Endometrium (tissue), 2 donors: Measurements from ENCODE around the gene ERI3.

Source experiments
- FAIRE-seq: peaks from 2 replicates; lab custom pipeline; 2012; peaks lifted over from hg19 to GRCh38; lab: Jason Lieb, UNC
- donor health status: control.
- donor health status: control.

Gene ERI3

DNA sequence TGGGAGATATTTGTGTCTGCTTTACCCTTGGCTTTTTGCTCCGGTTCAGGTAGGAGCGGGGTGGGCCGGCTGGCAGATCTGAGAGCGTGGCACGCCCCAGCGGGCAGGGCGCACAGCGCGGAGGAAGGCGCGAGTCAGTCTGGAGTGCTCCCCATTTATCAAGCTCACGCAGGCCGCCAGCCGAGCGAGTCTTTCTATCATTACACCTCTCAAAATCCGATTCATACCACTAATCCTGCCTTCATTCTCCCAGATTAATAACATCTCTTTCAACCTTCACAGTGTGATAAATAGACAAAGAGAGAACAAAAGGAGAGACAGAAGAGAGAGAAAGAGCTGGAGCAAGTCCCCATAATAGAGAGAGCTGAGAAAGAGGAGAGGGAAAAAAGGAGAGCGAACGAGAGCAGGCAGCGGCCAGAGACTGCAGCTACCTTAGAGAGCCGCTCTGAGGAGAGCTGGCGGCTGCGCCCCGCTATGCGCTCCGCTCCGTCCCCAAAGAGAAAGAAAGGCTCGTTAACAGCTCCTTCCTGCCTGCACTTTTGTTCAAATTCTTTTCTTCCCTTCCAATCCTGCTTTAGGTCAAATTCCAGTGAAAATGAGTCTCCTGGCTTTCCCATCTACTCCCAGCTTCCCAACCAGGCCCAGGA is 93.8 kb downstream of the ERI3 start:
- no peak for FAIRE-seq

DNA sequence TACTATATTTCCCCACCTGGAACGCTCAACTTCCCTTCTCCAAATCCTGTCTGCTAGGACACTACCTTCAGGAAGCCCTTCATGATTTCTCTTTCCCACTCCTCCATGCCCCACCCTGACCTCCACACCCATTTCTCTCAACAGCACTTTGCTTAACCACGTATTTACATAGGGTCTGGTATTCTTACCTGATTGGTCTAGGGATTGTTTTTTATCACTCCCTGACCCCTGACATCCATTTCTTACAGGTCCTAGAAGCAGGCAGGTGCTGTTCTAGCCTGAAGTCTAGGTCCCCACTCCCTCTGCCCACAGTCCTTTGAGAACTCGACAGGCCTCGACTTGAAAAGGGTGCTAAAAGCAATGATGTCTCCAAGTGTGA is 94.3 kb downstream of the ERI3 start:
- FAIRE-seq, result no peak

DNA sequence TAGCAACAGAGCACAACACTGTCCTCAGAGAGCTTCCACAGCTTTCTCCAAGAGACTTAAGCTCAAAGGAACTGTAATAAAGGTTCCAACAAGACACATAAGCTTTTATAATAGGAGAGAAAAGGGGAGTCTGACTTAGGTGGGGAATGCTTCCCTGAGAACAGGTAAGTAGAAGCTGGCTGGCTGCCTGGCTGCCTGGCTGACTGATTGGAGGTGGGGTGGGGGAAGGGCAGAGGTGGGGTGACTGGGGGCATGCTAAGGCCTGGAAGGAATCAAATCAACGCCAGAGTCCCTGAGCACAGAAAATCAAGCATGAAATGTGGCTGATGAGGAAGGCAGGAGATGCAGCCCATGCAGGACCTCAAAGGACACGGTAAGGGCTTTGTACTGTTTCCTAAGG is 96.0 kb downstream of the ERI3 start:
- no peak for FAIRE-seq

DNA sequence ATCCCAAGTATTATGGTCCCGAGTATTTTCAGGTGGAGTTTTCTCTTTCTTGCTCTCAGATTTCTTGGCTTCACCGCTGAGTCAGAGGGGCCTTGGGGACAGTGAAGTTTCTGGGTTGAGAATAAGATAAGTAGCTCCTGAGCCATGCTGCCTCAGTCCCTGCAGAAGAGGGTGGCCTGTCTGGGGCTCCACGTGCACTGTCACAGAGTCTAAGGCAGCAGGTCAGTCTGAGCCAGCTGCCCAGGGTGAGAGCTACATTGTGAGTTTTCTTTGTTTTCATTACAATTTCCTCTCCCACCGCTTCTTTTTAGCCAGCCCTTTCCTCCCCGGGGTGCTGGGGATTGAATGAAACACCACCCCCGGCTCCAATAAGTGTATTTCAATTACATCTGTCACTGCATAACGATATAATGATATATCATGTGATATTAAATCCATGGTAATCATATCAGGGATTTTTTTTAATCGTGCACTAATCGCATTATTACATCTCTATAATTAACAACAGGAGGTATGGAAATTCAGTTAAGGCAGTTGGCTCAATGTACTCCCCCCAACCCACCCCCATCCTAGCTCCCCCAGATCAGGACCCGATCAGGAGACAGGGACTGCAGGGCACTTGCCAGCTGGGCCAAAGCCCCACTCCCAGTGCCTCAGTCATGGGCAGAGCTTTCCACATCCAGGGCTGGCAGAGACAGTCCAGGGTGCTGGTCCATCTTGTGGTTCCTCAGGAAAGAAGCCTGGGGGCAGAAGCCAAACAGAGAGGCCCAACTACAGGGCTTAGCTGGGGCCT is 98.1 kb downstream of the ERI3 start:
- FAIRE-seq, result no peak

DNA sequence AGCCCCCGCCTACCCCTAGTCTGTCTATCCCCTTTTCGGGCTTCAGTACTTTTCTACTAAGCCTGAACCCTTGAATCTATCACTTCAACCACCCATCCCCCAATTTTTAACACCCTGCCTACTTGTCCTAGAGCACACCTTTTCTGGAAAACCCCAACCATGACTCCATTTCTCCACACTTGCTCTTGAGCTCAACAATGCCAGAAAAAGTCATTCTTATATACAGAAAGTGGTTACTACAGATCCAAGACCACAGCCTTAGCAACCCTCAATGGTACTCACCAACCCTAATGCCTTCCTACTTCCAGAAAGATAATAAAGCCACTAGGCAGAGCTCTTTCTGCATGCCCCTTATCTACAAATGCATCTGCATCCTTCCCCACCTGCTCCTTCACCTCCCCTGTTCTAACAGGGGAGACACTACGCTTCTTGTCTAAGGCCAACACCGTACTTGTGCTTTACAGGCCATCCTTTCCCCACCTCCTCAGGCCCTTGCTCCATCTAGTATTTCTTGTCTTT is 100.6 kb downstream of the ERI3 start:
- no peak for FAIRE-seq

DNA sequence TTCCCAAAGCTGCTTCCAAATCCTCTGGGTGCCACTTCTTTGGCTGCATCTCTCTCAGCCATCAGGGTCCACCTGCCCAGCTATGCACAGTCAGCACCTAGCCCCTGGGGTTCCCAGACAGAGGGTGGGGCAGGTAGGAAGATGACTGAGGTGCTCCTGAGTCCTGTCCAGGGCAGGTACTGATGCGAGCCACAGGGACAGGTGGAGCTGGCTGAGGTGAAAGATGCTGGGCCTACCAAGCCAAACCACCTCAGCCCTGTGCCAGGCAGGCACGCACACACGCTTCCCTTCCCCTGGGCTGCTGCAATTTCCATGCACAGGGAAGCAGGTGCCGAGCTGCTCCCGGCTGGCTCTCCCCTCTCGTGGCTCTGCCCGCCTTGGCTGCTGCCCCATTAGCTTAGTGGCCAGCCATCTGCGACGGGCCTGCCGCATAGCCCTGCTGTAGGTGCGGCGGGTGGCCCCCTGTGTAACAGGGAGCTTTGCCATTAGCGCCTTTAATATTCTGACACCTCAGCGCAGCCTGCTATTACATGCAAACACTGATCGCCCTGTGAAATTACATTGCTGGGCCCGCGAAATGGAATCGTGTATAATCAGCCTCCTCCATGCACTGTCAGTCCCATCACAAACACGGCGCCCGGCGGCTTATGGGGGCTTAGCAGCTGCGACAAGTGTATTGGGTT is 102.9 kb downstream of the ERI3 start:
- no peak for FAIRE-seq

DNA sequence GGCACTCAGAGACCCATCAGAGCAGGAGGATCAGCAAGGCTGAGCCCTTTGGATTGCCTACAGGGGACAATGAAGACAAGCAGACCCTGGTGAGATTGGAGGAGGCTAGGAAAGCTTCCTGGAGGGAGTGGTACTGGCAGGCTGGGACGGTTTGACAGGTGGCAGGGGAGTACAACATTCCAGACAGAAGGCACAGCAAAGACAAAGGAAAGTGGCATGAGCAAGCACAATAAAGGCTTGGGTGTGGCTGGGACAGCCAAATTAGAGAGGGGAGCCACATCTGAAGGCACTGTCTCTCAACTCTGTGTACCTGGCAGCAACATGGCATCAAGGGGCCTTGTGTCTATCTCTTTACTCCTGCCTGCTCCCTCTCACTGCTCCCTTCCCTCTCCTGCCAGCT is 103.6 kb downstream of the ERI3 start:
- no peak for FAIRE-seq

DNA sequence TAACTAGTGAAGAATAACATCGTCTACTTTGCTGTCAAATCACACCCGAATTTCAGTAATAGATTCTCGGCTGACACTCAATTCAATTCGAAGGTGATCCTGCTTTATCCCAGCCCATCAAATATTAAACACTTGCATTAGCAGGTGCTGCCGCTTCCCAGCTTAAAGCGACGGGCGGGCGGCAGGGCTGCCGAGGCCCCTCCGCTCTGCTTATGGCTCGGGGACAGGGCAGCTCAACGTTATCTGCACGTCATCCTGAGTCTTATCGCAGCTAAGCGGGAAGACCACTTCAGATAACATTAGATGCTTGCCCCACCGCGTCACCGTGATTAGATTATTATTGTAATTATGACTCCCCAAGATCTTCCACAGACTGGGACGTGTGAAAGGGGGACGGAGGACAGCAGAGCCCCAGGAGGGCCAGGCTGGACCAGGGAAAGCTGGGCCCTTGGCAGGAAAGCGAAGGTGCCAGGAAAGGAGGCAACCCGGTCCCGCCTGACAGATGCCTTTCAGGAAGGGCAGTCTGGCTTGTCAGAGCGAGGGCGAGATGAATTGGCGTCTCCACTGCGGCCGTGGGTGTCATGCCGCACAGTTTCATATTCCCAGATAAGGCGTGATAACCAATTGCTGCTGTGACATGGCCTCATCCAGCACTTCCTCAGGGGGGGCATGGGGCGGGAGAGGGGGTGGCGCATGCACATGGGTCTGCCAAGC is 104.8 kb downstream of the ERI3 start:
- no peak for FAIRE-seq

DNA sequence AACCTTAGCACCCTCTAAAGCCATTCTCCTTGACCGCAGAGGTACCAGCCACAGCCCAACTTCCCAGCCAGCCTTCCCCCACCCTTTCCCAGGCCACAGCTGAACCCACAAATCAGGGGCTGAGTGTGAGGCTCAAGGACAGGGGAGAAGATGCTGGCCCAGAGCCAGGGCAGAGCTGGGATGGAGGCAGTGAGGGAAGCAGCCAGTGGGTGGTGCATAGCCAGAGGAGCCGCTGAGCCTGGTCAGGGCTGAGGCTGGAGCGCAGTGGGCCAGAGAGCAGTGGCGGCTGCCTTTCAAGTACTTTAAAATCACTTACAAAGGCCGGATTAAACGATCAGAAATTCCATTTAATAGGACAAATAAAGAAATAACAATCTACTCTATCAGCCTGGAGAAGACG is 105.5 kb downstream of the ERI3 start:
- FAIRE-seq, result no peak

DNA sequence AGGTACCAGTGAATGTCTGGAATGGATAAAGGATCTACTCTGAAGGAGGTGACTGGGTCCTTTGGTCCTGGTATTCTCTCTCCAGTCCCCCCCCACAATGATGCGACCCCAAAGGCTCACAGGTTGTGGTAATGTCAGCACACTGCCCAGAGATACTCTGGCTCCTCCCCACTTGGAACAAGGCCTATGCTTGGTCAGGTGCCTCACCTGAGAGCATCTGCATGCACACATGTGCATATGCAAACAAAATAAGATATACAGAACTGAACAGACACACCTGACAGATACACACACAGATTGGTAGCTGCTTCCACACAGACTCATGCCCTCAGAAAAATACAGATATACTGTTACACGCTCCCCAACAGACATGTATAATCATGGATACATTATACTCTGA is 108.3 kb downstream of the ERI3 start:
- FAIRE-seq, result no peak

DNA sequence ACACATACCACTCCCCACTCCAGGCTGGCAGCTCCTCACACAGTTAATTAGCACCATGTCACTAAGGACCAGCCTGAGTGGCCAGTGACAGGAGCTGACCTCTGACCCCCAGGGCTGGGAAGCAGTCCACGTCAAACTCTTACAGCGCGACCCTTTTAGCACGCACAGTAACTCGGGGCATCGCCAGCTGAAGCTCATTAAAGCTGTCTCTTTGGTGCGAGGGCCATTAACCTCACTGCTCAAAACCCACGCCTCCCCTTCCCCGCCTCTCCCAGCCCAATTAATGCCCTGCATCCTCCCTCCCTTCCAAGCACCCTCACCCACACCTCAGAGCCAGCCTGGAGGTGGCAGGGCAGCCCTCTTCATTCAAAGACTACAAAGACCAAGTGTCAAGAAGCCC is 110.1 kb downstream of the ERI3 start:
- no peak for FAIRE-seq

DNA sequence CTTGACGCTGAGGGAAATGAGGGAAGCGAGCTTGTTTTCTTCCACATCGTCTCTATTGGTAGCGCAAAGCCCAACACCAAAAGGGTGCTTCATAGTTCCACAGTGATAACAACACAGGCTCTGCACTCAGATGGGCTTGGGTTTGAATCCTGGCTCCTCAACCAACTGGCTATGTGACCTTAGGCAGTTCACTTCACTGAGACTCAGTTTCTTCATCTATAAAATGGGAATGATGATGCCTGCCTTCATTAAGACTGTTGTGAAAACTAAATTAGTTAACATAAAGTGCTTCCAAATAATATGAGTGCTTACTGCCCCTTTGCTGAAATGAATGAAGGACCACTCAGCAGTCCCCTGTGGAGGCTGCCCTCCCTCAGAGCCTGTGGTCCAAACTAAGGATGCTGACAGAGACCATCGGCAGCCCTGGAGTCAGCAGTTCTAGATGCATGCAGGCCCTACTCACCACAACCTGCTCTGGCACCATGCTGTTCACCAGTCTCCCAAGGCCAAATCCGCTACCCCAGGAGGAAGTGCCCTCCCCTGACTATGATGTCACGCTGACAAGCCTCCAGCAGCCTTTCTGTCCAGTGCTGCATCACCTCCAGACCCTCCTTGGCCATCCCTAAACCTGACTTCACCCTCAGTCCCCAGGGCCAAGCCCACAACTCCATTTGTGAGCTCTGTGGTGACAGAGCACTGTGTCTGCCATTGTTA is 111.1 kb downstream of the ERI3 start:
- FAIRE-seq, result no peak

DNA sequence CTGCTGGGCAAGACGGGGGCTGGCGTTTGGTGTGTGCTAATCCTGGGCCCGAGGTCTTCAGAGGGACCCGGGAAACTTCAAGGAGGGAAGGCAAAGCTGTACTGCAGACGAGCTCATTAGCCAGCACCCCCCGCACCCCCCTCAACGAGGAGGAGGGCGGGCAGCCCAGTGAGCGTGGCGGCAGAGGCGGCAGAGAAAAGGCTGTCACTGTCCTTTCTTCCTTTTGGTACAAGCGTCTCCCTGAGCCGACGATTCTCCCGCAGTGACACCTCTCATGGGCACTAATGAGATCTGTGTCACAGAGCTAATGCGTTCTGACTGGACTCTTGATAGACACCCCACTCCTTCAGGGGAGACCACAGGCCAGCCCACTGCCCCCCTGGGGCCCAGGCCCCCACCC is 112.3 kb downstream of the ERI3 start:
- FAIRE-seq, result no peak

DNA sequence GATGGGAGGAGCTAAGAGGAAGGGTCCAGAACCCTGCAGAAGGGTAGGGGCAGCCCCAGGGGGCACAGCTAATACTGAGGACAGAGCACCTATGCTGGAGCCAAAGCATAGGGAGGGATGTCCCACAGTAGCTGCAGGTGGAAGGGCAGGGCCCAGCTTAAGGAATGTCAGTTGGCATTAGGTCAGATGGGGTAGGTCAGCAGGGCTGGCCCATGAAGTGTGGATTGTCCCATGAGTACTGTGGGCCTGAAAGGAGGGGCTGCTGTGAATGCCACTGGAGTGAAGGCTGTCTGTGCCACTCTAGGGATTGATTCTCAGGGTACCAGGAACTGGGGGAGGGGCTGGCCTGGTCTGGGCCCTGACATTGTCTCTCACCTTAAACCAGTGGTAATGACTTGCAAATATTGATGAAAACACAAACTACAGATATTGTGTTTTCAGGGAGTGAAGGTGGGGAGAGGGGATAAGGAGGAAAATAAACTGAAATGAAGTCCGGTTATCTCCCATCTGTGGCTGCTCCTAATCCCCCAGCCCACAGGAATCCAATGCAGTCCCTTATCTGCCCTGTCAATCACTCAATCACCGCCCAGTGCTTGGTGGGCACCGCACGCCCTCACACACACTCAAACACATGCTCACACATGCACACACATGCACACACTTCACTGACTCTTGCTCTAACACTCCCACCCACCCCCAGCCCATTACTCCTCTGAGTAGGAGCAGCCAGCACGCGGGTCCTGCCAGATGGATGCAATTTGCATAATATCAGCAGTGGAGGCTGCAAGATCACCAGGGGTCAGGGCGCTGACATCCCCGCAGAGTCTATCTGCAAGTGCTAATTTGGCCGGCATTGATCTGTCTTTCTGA is 114.0 kb downstream of the ERI3 start:
- FAIRE-seq, result no peak

DNA sequence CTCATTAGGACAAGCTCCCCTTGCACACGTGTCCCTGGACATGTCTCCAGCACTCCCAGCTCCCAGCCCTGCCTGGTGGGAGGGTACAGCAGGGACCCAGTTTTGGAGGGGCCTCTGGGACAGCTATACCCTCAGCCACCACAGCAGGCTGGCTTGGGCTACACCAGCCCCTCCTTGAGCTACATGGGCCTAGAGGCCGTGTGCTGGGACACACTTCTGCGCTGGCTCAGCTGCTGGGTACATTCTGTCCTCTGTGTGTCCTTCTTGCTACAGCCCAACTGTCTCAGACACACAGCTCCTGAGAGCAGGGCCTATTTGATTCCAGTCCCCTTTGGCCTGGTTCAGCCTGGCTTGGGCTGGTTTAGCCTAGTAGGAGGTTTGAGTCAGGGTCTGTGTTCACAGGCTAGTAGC is 115.1 kb downstream of the ERI3 start:
- FAIRE-seq, result no peak

DNA sequence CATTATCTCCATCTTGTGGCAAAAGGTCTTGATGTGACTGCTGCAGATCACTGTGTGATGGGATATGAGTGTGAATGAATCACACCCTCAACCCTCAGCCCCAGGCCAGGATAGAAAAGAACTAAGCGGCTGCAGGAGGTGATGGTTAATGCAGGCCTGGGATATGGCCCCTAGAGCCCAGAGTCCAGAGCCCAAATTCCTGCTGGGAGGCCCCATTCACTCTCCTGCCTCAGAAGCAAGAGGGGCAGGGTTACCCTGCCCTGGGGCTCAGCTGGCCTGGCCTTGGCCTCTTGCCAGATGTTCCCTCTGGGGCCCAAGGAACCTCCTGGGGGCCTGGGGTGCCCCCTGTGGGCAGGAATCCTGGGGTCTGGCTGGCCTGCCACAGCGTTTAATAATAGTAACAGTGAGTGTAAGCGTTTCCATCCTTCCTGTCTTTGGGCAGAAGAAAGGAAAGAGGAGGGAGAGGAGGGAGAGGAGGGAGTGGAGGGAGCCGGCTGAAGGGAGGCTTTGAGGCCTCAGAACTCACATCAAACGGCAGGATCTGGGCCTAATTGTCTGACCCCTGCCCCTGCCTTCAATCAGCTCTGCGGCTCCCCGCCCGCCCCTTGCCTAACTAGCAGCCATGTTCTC is 115.6 kb downstream of the ERI3 start:
- no peak for FAIRE-seq

DNA sequence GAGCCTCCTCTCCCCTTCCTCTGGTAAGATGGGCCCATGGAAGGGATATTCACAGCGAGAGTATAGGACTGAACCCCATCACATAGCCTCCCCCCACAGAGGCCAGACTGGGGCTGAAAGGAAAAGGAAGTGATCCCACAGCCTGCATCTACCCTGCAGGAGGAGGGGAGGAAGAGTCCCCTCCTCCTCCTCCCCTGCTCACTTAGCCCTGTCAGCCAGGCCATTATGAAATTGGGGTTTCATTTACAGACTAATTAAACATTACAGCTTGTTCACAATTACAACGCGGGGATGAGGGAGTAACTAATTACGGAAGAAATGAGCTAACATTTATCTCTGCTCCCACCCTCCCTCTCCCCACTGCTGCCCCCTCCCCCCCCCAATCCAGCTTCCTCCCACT is 116.4 kb downstream of the ERI3 start:
- no peak for FAIRE-seq

DNA sequence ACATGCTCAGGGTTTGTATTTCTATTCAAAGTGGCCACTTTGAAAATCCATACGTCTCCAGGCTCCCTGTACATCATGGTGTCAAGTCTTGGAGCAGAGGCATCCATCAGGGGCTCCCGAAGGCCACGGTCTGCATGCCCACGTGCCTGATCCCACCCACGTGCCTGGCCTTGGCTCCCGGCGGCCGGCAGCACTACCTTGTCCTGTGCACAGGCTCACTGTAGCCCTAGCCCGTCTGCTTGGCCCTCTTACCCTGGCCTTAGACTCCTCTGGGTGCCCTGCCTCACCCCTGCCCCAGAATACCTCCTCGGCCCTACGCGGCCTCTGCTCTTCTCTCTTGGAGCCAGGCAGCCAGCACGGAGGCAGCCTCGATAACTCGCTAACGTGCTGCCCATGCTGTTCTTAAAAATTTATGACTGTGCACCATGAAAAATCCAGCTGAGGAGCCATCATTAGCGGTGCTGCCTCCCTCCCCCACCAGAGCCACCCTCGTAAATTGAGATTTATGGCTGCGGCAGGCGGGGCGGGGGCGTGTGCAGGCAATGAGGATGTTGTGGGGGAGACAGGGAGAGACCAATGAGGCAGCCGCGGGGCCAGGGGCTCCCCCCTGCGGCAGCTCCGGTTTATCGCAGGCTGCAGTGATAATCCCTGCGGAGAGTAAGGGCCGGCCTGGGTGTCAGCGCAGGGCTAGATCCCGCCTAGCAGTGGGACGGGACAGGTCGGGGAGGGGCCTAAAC is 117.2 kb downstream of the ERI3 start:
- peak; percentile 59 for FAIRE-seq

DNA sequence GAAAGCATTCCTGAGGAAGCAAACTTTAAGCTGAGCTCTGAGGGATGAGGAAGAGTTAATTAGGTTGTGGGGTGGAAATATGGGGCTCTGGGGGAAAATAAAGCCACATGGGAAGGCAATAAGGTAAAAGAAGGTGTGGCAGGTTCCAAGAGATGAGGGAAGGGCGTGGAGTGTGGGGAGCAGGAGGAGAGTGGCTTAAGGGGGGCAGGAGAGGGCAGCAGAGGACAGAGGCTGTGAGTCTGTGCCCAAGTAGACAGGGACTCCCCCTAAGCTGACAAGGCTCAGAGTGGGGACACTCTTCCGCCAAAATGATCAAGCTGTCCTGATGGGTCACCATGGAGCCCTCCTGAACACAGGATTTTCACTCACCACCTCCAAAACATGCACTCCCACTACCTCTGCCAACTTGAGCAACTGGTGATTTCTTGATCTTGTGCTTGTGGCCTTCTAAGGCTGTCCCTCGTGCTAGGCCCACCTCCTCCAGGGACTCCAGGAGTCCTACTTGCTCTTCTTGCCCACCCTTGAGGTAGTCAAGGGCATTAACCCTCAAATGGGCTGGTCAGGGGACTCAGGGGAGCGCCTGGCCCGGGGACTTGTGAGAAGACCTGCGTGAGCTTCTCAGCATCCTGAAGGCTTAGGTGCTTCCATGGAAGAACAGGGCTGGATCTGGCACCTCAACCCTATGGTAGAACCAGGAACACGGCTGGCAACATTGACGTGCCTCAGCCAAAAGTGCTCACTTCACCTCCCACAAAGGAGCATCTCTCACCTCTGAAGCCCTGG is 118.4 kb downstream of the ERI3 start:
- no peak for FAIRE-seq
